22Rv1 (cell line): ENCODE data around the gene CFDP1.
"Not testable (repeated sequence)": the region's sequence is repeated elsewhere in the genome, so short reads cannot be mapped to it uniquely, and the experiment has no call there.

Source experiments
- H3K27ac ChIP-seq: fragments of 450-650 bp; 2 replicates; pipeline ENCODE4 v1.5.1; 2017
- CTCF ChIP-seq: fragments of 450-650 bp; IDR thresholded peaks from 2 replicates; pipeline ENCODE4 v1.5.1; 2017; ENCODE audit warnings: mild to moderate bottlenecking
- ZFX ChIP-seq: fragments of 450-650 bp; IDR thresholded peaks from 2 replicates; pipeline ENCODE4 v1.6.1; 2017; ENCODE audit warnings: antibody characterized with exemption, borderline replicate concordance

The CFDP1 gene

GRCh38 chr16:75457485-75458021 lies 24.2 kb upstream of the CFDP1 start:
- H3K27ac ChIP-seq, result no peak overlapping the region
- TF ChIP-seq CTCF (no peak), ZFX (no peak)

GRCh38 chr16:75456971-75457370 lies 23.7 kb upstream of the CFDP1 start:
- H3K27ac ChIP-seq, result no peak overlapping the region
- TF ChIP-seq ZFX (no peak), CTCF (no peak)

DNA sequence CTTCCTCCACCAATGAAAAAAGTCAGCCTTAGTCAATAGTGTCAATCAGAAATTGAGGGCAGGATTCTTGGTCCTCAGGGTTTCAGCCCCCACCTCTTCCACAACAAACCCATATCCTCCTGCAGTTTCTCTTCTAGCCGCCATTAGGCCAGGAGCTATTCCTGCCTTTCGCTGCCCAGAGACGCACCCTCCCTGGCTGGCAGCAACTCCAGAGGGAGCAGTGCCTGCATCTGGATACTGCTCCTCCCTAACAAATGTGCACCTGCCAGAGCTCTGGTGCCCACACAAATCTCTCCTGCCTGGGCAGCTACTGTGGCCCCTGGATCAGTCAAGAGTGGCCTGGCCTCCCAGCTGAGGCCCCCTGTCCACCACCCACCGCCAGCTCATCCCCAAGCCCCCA lies 23.2 kb upstream of the CFDP1 start:
- H3K27ac ChIP-seq, result not testable (repeated sequence)

DNA sequence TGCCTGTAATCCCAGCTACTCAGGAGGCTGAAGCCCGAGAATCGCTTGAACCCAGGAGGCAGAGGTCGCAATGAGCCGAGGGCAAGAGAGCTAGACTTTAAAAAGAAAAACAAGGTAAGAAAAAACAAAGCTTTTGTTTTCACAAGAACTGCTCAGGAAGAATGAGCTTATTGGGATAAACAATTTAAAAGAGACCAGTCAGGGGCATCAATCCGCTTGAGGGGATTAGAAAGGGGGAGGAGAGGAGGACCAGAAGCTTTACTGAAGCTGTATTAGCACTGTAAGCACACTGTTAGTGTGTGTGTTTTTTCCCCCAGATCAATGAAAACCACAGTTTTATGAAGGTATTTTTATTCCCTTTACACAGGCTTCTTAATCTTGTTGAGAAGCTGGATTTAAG lies 22.4 kb upstream of the CFDP1 start:
- TF ChIP-seq CTCF (no peak), ZFX (no peak)
- H3K27ac ChIP-seq, result no peak overlapping the region

- no peak overlapping the region for H3K27ac ChIP-seq
- TF ChIP-seq ZFX (no peak), CTCF (no peak)
These were observed 19.3 kb upstream of the CFDP1 start for GRCh38 chr16:75452464-75453190.

DNA sequence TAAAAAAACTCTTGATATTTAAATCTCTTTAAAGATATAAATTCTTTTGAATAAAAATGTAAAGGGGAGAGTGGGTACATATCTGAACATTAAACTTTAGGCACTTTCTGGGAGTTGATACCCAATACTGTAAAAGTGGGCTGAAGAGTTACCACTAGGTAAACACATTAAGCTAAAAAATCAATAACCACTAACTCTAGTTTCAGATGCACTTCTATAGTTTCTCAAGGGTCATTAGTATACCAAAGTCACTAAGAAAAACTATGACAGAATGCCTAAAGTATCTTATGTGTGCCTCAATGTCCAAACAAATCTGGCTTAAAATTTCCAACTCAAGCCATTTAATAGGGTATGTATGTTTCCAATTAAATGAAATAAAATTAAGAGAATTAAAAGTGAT lies 13.1 kb upstream of the CFDP1 start:
- TF ChIP-seq CTCF (no peak), ZFX (no peak)
- H3K27ac ChIP-seq, result no peak overlapping the region

DNA sequence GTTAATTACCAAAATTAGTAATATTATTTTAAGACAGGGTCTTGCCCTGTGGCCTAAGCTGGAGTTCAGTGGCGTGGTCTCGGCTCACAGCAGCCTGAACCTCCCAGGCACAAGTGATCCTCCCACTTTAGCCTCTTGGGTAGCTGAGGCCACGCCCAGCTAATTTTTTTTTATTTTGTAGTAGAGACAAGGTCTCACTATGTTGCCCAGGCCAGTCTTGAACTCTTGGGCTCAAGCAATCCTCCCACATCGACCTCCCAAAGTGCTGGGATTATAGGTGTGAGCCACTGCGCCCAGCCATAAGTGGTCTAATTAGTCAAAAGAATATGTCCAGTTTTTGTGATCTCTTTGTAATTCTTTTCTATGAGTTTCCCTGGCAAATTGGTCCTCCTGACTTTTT lies 12.0 kb upstream of the CFDP1 start:
- no peak overlapping the region for H3K27ac ChIP-seq
- TF ChIP-seq CTCF, result no peak
- no peak for TF ChIP-seq ZFX

- H3K27ac ChIP-seq, result no peak overlapping the region
- no peak for TF ChIP-seq CTCF
These were observed 10.0 kb upstream of the CFDP1 start for GRCh38 chr16:75443298-75443697.
